Esophagus squamous epithelium (tissue), 4 donors: ENCODE data around the gene BRSK2.

Experiments used
- POLR2A ChIP-seq, 4 donors: fragments of 450-650 bp; IDR thresholded peaks; one replicate each; pipeline ENCODE4 v1.6.1; 2017; ENCODE audit warnings: antibody characterized with exemption in 4 of 4, mild to moderate bottlenecking in 4 of 4, moderate library complexity in 3 of 4
- TF ChIP-seq, protein P1 (sequence below), 6 experiments: fragments of 450-650 bp in 4 of 6; fragments of 200-600 bp in 2 of 6; sonication (generic) in 2 of 6; IDR thresholded peaks; one replicate each; pipeline ENCODE4 v1.5.1; 2016 to 2019; ENCODE audit warnings: antibody characterized with exemption in 6 of 6, mild to moderate bottlenecking in 4 of 6, moderate library complexity in 4 of 6

- TF ChIP-seq, protein P1, sequence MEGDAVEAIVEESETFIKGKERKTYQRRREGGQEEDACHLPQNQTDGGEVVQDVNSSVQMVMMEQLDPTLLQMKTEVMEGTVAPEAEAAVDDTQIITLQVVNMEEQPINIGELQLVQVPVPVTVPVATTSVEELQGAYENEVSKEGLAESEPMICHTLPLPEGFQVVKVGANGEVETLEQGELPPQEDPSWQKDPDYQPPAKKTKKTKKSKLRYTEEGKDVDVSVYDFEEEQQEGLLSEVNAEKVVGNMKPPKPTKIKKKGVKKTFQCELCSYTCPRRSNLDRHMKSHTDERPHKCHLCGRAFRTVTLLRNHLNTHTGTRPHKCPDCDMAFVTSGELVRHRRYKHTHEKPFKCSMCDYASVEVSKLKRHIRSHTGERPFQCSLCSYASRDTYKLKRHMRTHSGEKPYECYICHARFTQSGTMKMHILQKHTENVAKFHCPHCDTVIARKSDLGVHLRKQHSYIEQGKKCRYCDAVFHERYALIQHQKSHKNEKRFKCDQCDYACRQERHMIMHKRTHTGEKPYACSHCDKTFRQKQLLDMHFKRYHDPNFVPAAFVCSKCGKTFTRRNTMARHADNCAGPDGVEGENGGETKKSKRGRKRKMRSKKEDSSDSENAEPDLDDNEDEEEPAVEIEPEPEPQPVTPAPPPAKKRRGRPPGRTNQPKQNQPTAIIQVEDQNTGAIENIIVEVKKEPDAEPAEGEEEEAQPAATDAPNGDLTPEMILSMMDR (IDR thresholded peaks at IDR 0.05) = no peak
- TF ChIP-seq POLR2A (IDR thresholded peaks at IDR 0.05) = no peak
These were observed 14.2 kb downstream of the BRSK2 start for GRCh38 chr11:1403721-1404460.
